Measurements from ENCODE around the gene AKR1D1.

Gene AKR1D1

DNA sequence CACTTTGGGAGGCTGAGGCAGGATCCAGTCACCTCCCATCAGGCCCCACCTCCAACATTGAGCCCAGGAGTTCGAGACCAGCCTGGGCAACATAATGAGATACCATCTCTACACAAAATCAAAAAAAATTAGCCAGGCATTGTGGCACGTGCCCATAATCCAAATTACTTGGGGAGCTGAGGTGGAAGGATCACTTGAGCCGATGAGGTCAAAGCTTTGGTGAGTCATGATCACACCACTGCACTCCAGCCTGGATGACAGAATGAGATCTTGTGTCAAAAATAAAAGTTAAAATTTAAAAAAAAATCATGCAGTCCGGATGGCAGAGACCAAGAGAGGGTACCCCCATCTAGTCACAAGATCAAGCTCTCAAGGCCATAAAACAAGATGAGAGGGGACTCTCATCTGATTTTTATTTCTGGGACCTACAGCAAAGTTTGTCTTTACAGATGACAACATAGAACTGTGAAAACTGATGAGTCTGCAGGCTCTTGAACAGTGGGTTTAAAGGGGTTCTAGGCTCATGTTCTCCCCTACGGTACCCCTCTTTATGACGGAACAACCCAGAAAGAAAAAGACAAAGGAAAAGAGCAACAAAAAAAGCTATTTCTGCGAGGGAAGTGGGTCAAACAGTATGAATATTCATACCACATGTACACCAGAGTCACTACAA, 45.4 kb upstream of the AKR1D1 start:
- H3F3A ChIP-seq (ENCODE audit: insufficient read depth, low read length) = peaks cover 17% of the 10 kb centered on the region; the same call in 1 of the 2 replicates
- H3K4me2 ChIP-seq (ENCODE audit: low read depth, low read length) = no peak overlapping the region
- no peak overlapping the region for H2AFZ ChIP-seq (ENCODE audit: low read length)
- TF ChIP-seq EZH2phosphoT487 (IDR thresholded peaks at IDR 0.05; ENCODE audit: low read length) = no peak
- TF ChIP-seq, protein P1, sequence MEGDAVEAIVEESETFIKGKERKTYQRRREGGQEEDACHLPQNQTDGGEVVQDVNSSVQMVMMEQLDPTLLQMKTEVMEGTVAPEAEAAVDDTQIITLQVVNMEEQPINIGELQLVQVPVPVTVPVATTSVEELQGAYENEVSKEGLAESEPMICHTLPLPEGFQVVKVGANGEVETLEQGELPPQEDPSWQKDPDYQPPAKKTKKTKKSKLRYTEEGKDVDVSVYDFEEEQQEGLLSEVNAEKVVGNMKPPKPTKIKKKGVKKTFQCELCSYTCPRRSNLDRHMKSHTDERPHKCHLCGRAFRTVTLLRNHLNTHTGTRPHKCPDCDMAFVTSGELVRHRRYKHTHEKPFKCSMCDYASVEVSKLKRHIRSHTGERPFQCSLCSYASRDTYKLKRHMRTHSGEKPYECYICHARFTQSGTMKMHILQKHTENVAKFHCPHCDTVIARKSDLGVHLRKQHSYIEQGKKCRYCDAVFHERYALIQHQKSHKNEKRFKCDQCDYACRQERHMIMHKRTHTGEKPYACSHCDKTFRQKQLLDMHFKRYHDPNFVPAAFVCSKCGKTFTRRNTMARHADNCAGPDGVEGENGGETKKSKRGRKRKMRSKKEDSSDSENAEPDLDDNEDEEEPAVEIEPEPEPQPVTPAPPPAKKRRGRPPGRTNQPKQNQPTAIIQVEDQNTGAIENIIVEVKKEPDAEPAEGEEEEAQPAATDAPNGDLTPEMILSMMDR (IDR thresholded peaks at IDR 0.05; ENCODE audit: low read length) = no peak
- TF ChIP-seq EZH2 (optimal IDR thresholded peaks at IDR 0.05; ENCODE audit: low read depth, low read length) = no peak
- H3K27me3 ChIP-seq (replicated peaks; ENCODE audit: insufficient read depth, low read length) = no peaks in the 10 kb centered on the region
- no peak overlapping the region for H3K27ac ChIP-seq (ENCODE audit: low read length)
- no peaks in the 10 kb centered on the region for H3K79me2 ChIP-seq (ENCODE audit: low read length)
- H3K9me3 ChIP-seq (replicated peaks; ENCODE audit: insufficient read depth, low read length) = no peaks in the 10 kb centered on the region
- no peak overlapping the region for H3K9ac ChIP-seq (ENCODE audit: low read length)
- no peaks in the 10 kb centered on the region for H3K36me3 ChIP-seq (replicated peaks; ENCODE audit: insufficient read depth, low read length)
- no peak for DNase-seq
- H3K4me1 ChIP-seq (ENCODE audit: low read length) = peaks cover 47% of the 10 kb centered on the region
- no peaks in the 10 kb centered on the region for H3K9me2 ChIP-seq (replicated peaks; ENCODE audit: insufficient read depth, low read length)
- no peaks in the 10 kb centered on the region for H4K20me1 ChIP-seq (ENCODE audit: insufficient read depth, low read length)
- H3K4me3 ChIP-seq (ENCODE audit: low read length) = no peak overlapping the region

DNA sequence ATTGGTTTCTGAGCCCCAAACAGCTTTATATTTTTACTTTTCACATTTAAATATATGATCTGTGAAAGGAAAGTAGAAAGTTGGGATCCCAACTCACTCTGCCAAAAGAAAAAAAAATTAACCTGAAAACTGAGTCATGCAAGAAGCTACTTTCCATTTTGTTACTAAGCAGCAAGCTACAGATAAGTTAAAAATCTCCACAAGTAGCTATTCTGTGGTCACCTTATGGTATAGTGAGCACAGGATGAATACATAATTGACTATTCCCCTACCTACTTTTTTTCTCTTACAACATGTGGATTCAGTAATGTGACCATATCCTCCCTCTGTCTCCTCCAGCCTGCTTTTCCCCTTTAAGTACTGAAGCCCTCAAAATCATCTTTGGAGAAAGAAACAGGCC, 44.1 kb upstream of the AKR1D1 start:
- TF ChIP-seq, protein P1 (IDR thresholded peaks at IDR 0.05; ENCODE audit: low read length) = no peak
- TF ChIP-seq EZH2 (optimal IDR thresholded peaks at IDR 0.05; ENCODE audit: low read depth, low read length) (no peak), EZH2phosphoT487 (IDR thresholded peaks at IDR 0.05; ENCODE audit: low read length) (no peak)
- Histone ChIP-seq H3K4me3 (ENCODE audit: low read length) (no peak overlapping the region), H4K20me1 (ENCODE audit: insufficient read depth, low read length) (no peaks in the 10 kb centered on the region), H3K79me2 (ENCODE audit: low read length) (no peaks in the 10 kb centered on the region), H3K9me2 (replicated peaks; ENCODE audit: insufficient read depth, low read length) (no peaks in the 10 kb centered on the region), H3K4me2 (ENCODE audit: low read depth, low read length) (no peak overlapping the region), H3K9ac (ENCODE audit: low read length) (no peak overlapping the region), H3K27ac (ENCODE audit: low read length) (0 out of 2 replicates have a peak overlapping the region, but pooled peaks have one; percentile 0), H3K4me1 (ENCODE audit: low read length) (peaks cover 34% of the 10 kb centered on the region), H3K9me3 (replicated peaks; ENCODE audit: insufficient read depth, low read length) (no peaks in the 10 kb centered on the region), H3F3A (ENCODE audit: insufficient read depth, low read length) (peaks cover 13% of the 10 kb centered on the region; the same call in 1 of the 2 replicates), H2AFZ (ENCODE audit: low read length) (no peak overlapping the region), H3K36me3 (replicated peaks; ENCODE audit: insufficient read depth, low read length) (no peaks in the 10 kb centered on the region), H3K27me3 (replicated peaks; ENCODE audit: insufficient read depth, low read length) (no peaks in the 10 kb centered on the region)
- no peak for DNase-seq

DNA sequence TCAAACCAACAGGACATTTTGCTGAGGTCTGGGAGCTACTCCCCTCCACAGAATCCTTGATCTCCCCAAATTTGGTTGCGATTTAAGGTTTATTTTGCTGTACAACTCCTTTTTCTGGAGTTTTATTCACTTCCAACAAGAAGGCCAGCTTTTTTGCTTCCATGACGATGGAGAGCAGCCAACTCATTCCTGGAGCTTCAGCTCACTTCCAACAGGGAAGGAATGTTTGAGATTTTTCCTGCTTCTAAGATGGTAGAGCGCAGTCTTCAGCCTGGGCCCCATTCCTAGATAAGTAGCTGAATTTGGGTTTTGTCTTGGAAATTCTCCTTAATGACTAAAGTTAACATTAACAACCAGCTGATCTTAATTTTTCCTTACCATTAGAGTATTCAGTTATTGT, 43.5 kb upstream of the AKR1D1 start:
- no peak overlapping the region for H3K4me2 ChIP-seq (ENCODE audit: low read depth, low read length)
- H3K36me3 ChIP-seq (replicated peaks; ENCODE audit: insufficient read depth, low read length) = no peaks in the 10 kb centered on the region
- no peaks in the 10 kb centered on the region for H3K79me2 ChIP-seq (ENCODE audit: low read length)
- H3K9ac ChIP-seq (ENCODE audit: low read length) = no peak overlapping the region
- H4K20me1 ChIP-seq (ENCODE audit: insufficient read depth, low read length) = no peaks in the 10 kb centered on the region
- no peak for DNase-seq
- no peak overlapping the region for H3K4me3 ChIP-seq (ENCODE audit: low read length)
- H2AFZ ChIP-seq (ENCODE audit: low read length) = no peak overlapping the region
- no peaks in the 10 kb centered on the region for H3K9me2 ChIP-seq (replicated peaks; ENCODE audit: insufficient read depth, low read length)
- TF ChIP-seq, protein P1 (IDR thresholded peaks at IDR 0.05; ENCODE audit: low read length) = no peak
- H3K27ac ChIP-seq (ENCODE audit: low read length) = no peak overlapping the region
- H3K4me1 ChIP-seq (ENCODE audit: low read length) = peaks cover 28% of the 10 kb centered on the region
- H3F3A ChIP-seq (ENCODE audit: insufficient read depth, low read length) = peaks cover 13% of the 10 kb centered on the region; the same call in 1 of the 2 replicates
- H3K27me3 ChIP-seq (replicated peaks; ENCODE audit: insufficient read depth, low read length) = no peaks in the 10 kb centered on the region
- no peaks in the 10 kb centered on the region for H3K9me3 ChIP-seq (replicated peaks; ENCODE audit: insufficient read depth, low read length)
